ENCODE results near the gene TRIM7. TPM values are rescaled to one million over a fixed set of nuclear protein-coding genes. Genes with fewer than 3 reads are reported as not detected.

The TRIM7 gene
- total and polyA plus RNA-seq, 7 donors = 10.4 to 42.6 (median 28.8) TPM

- no peak for ATAC-seq
- 77 to 85% (median 83%) methylated on average over 6 of the region's 6 CpGs for WGBS, 3 donors
- no peak for TF ChIP-seq CTCF (IDR thresholded peaks at IDR 0.05)
- H3K9me3 ChIP-seq = no peaks in the 10 kb centered on the region
- H3K4me1 ChIP-seq = peaks cover 6% of the 10 kb centered on the region
- intact Hi-C loops (cut with DNase I) = no loop called here
- H3K27me3 ChIP-seq (ENCODE audit: insufficient read depth in 3 of 3, low read length in 2 of 3) = no peaks in the 10 kb centered on the region
- H3K36me3 ChIP-seq (ENCODE audit: insufficient read depth in 1 of 2, low read depth in 1 of 2) = peaks cover 16 to 100% of the 10 kb centered on the region in 2 donors
- no peak for DNase-seq
- no peak overlapping the region for H3K4me3 ChIP-seq
- no peak overlapping the region for H3K27ac ChIP-seq
These were observed 31.5 kb upstream of the TRIM7 start for GRCh38 chr5:181236471-181236870.

GRCh38 chr5:181235689-181236366, 30.8 kb upstream of the TRIM7 start:
- no peaks in the 10 kb centered on the region for H3K4me1 ChIP-seq
- ATAC-seq (no peak), DNase-seq (no peak)
- 63 to 69% (median 64%) methylated on average over 5 of the region's 5 CpGs for WGBS, 3 donors
- no peak overlapping the region for H3K4me3 ChIP-seq
- intact Hi-C loops (cut with DNase I) = no loop called here
- no peak for TF ChIP-seq CTCF (IDR thresholded peaks at IDR 0.05)
- no peaks in the 10 kb centered on the region for H3K27me3 ChIP-seq (ENCODE audit: insufficient read depth in 3 of 3, low read length in 2 of 3)
- H3K36me3 ChIP-seq (ENCODE audit: insufficient read depth in 1 of 2, low read depth in 1 of 2) = peaks cover 16 to 100% of the 10 kb centered on the region in 2 donors
- no peak overlapping the region for H3K27ac ChIP-seq
- no peaks in the 10 kb centered on the region for H3K9me3 ChIP-seq

DNA sequence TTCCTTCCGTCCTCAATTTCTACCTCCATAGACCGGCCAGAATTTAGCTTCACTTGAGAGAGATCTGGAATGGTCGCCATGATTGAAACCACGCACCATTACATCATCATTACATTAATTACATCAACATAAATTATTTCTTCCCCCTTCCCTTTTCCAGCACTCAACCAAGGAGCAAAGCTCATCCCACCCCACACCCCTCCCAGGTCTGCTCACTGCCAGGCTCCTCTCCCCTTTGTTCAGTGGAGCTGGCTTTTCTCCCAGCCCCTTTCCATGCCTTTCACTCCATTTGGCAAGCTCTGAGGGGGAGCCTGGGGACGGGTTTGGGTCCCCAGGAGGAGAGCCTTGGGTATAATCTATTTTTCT, 30.3 kb upstream of the TRIM7 start:
- Histone ChIP-seq H3K27me3 (ENCODE audit: insufficient read depth in 3 of 3, low read length in 2 of 3) (no peaks in the 10 kb centered on the region), H3K9me3 (no peaks in the 10 kb centered on the region), H3K27ac (no peak overlapping the region), H3K36me3 (ENCODE audit: insufficient read depth in 1 of 2, low read depth in 1 of 2) (peaks cover 16 to 99% of the 10 kb centered on the region in 2 donors), H3K4me3 (no peak overlapping the region), H3K4me1 (no peaks in the 10 kb centered on the region)
- no peak for ATAC-seq
- TF ChIP-seq CTCF (IDR thresholded peaks at IDR 0.05) = no peak
- intact Hi-C loops (cut with DNase I) = no loop called here
- 71 to 73% (median 72%) methylated on average over 5 of the region's 5 CpGs for WGBS, 3 donors
- DNase-seq = no peak

DNA sequence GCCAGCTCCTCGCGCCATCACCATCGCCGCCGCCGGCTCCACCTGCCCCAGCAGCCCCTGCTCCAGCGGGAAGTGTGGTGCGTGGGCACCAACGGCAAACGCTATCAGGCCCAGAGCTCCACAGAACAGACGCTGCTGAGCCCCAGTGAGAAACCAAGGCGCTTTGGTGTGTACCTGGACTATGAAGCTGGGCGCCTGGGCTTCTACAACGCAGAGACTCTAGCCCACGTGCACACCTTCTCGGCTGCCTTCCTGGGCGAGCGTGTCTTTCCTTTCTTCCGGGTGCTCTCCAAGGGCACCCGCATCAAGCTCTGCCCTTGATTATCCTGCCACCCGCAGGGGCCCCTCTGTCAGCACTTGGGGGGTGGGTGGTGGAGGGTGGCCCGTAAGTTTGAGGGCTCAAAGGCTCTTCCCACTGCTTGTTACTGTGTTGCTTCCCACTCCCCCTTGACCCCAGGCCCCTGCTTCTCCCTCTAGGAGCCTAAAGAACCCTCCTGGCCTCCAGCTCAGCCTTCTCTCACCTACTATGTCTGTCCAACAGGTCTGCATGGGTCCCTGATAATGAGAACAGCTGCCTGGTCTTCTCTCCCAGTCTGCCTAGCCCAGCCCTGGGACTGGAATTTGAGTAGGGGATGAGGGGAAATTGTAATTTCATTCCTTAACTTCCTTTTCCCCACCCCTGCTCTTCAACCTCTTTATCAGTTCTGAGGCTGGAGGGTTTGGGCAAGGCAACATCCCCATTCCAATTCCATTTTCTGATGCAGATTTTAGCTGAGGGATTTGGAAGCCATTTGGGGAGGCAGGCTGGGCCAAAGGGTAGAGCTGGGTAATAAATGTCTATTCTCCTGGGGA, 29.7 kb upstream of the TRIM7 start:
- WGBS, 3 donors = 81 to 89% (median 83%) methylated on average over 22 of the region's 22 CpGs
- no peak overlapping the region for H3K27ac ChIP-seq

More for the DNA sequence above, 29.7 kb upstream of the TRIM7 start:
- Histone ChIP-seq H3K4me3 (no peak overlapping the region), H3K36me3 (ENCODE audit: insufficient read depth in 1 of 2, low read depth in 1 of 2) (peaks cover 16 to 97% of the 10 kb centered on the region in 2 donors), H3K27me3 (ENCODE audit: insufficient read depth in 3 of 3, low read length in 2 of 3) (no peaks in the 10 kb centered on the region), H3K4me1 (no peaks in the 10 kb centered on the region), H3K9me3 (no peaks in the 10 kb centered on the region)
- no peak for DNase-seq
- peak; percentile 3 to 24 (median 18) for ATAC-seq
- no peak for TF ChIP-seq CTCF (IDR thresholded peaks at IDR 0.05)
- intact Hi-C loops (cut with DNase I) = no loop called here
